Kidney (tissue), 14 donors: Measurements from ENCODE around the gene SMPDL3A. TPM values are rescaled to one million over a fixed set of nuclear protein-coding genes. Genes with fewer than 3 reads are reported as not detected.

Experiments
- DNase-seq, 5 donors: peaks; one replicate each; pipeline ENCODE4 v3.0.0-alpha.2; 2013 to 2020
- FAIRE-seq: peaks from 2 replicates; lab custom pipeline; 2012; peaks lifted over from hg19 to GRCh38; lab: Jason Lieb, UNC
- H3K27ac ChIP-seq, 2 donors: one replicate each; pipeline ENCODE4 v1.7.0; 2013; ENCODE audit warnings: low read depth in 2 of 2, low read length in 2 of 2, inconsistent platforms in 1 of 2
- H3K27me3 ChIP-seq: one replicate; pipeline ENCODE4 v1.7.1; 2013; ENCODE audit warnings: low read length, inconsistent platforms; ENCODE audit not compliant: control insufficient read depth, insufficient read depth
- H3K36me3 ChIP-seq, 3 donors: one replicate each; pipeline versions ENCODE4 v1.7.0 to v1.7.1; 2013; ENCODE audit warnings: low read length in 3 of 3, control low read depth in 1 of 3, inconsistent platforms in 1 of 3; ENCODE audit not compliant: insufficient read depth in 3 of 3, control insufficient read depth in 2 of 3
- H3K4me1 ChIP-seq, 3 donors: one replicate each; pipeline versions ENCODE4 v1.7.0 to v1.7.1; 2013; ENCODE audit warnings: low read length in 3 of 3, inconsistent platforms in 1 of 3, low read depth in 1 of 3; ENCODE audit not compliant: control insufficient read depth in 2 of 3, insufficient read depth in 2 of 3
- H3K4me3 ChIP-seq, 3 donors: one replicate each; pipeline versions ENCODE4 v1.7.0 to v1.8.1; 2013; ENCODE audit warnings: low read length in 3 of 3, control low read depth in 1 of 3, inconsistent platforms in 1 of 3
- H3K9ac ChIP-seq, 3 donors: one replicate each; pipeline versions ENCODE4 v1.7.0 to v1.7.1; 2013; ENCODE audit warnings: low read length in 3 of 3, control low read depth in 1 of 3, inconsistent platforms in 1 of 3
- H3K9me3 ChIP-seq, 3 donors: one replicate each; pipeline versions ENCODE4 v1.7.0 to v1.7.1; 2013; ENCODE audit warnings: low read length in 3 of 3, control low read depth in 1 of 3, inconsistent platforms in 1 of 3; ENCODE audit not compliant: control insufficient read depth in 2 of 3, insufficient read depth in 1 of 3
- CTCF ChIP-seq: IDR thresholded peaks from 3 replicates; pipeline ENCODE4 v1.5.1; 2012; ENCODE audit warnings: mild to moderate bottlenecking, moderate library complexity, borderline replicate concordance; ENCODE audit not compliant: insufficient read depth; ENCODE audit errors: extremely low read depth
- intact Hi-C: fragments of 100-400 bp; cut with DNase I; formaldehyde crosslinking; loops from one replicate; pipeline ENCODE4 v1.11.1; 2022
- polyA plus RNA-seq: library from polyadenylated mRNA; stranded (reverse); fragments of 350-450 nt; fragmentation: Illumina TruSeq; extraction: RNeasy Lipid Tissue Mini Kit (QIAGEN cat#74804); gene quantifications from one replicate; pipeline ENCODE4 v1.2.3, GENCODE V29; 2014; ENCODE audit warnings: low read depth, low replicate concordance; ENCODE audit not compliant: insufficient read depth
- total RNA-seq: library from RNA; stranded (reverse); fragmentation: NEBNext Ultra II Directional; extraction: Animal tissue kit (Norgen Biotek cat#: 25700); gene quantifications from one replicate; pipeline ENCODE4 v1.2.1, GENCODE V29; 2021
- donor health status: control.
- donor health status: control.
- donor health status: control.
- donor health status: control.
- donor health status: control.
- donor health status: DM: yes; HTN: yes; CAD: no.
- donor health status: Normal renal cell carcinoma (clear cell type).

The SMPDL3A gene
- total and polyA plus RNA-seq, 2 donors from 2014 or later, result 10.7 to 14.1 TPM

DNA sequence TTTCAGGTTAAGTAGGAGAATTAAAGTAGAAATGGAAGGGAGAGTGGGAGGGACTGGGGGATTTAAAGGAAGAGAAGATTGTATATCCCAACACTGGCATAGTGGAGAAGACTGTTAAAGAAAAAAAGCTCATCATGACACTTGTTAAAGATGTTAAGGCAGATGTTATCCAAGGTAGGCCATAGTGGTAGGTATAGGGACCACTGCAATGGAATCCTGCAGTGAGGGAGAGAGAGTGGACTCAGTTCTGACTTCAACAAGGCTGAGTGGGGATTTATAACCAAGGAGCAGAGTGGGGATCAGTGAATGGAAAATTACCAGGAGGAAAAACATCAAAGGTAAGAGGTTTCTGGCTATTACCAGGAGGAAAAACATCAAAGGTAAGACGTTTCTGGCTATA, 21.1 kb downstream of the SMPDL3A start:
- no peak overlapping the region for H3K9ac ChIP-seq
- DNase-seq (no peak), FAIRE-seq (no peak)
- no peak overlapping the region for H3K27ac ChIP-seq
- no peaks in the 10 kb centered on the region for H3K36me3 ChIP-seq
- H3K9me3 ChIP-seq, result no peaks in the 10 kb centered on the region
- H3K4me3 ChIP-seq, result no peak overlapping the region
- intact Hi-C loops, result no loop called here
- no peaks in the 10 kb centered on the region for H3K27me3 ChIP-seq
- TF ChIP-seq CTCF, result no peak
- H3K4me1 ChIP-seq, result no peaks in the 10 kb centered on the region

- Histone ChIP-seq H3K9ac (no peak overlapping the region), H3K36me3 (no peaks in the 10 kb centered on the region), H3K4me3 (no peak overlapping the region), H3K4me1 (no peaks in the 10 kb centered on the region), H3K27me3 (no peaks in the 10 kb centered on the region), H3K9me3 (no peaks in the 10 kb centered on the region), H3K27ac (no peak overlapping the region)
- DNase-seq (no peak), FAIRE-seq (no peak)
- no peak for TF ChIP-seq CTCF
- intact Hi-C loops, result no loop called here
Measured at GRCh38 chr6:122817358-122817757, 28.3 kb downstream of the SMPDL3A start.

DNA sequence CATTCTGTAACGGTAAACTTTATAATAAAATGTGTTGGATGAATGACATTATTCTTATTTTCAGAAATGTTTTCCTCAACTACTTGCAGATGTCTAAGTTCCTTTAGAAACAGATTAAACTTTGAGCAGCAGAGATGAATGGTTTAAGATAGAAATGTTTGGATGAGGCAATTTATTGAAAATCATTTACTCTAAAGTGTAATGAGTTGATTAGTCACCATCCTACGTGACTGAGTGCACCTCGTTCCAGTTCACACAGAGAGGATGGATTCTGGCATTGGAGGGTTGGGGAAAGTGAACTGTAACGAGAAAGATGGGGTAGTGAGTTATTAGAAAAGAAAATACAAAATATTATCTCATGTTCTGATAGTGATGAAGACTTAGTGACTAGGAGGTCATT, 28.7 kb downstream of the SMPDL3A start:
- H3K36me3 ChIP-seq, result no peaks in the 10 kb centered on the region
- DNase-seq, result no peak
- no peak for FAIRE-seq
- no peak overlapping the region for H3K9ac ChIP-seq
- no peaks in the 10 kb centered on the region for H3K4me1 ChIP-seq
- no peak overlapping the region for H3K27ac ChIP-seq
- H3K27me3 ChIP-seq, result no peaks in the 10 kb centered on the region
- intact Hi-C loops, result no loop called here
- no peak for TF ChIP-seq CTCF
- no peaks in the 10 kb centered on the region for H3K9me3 ChIP-seq
- H3K4me3 ChIP-seq, result no peak overlapping the region

- Histone ChIP-seq H3K9ac (no peak overlapping the region), H3K27me3 (no peaks in the 10 kb centered on the region), H3K9me3 (no peaks in the 10 kb centered on the region), H3K4me1 (no peaks in the 10 kb centered on the region), H3K27ac (no peak overlapping the region), H3K4me3 (no peak overlapping the region), H3K36me3 (no peaks in the 10 kb centered on the region)
- no peak for TF ChIP-seq CTCF
- FAIRE-seq (no peak), DNase-seq (no peak)
- intact Hi-C loops, result no loop called here
Measured at GRCh38 chr6:122818866-122819265, 29.8 kb downstream of the SMPDL3A start.
